ENCODE measurements around the gene ZNF609.
A peak's percentile ranks its signal among the peaks of the same experiment; 100 is the strongest.
"Not testable (repeated sequence)": the region's sequence is repeated elsewhere in the genome, so short reads cannot be mapped to it uniquely, and the experiment has no call there.

The ZNF609 gene

DNA sequence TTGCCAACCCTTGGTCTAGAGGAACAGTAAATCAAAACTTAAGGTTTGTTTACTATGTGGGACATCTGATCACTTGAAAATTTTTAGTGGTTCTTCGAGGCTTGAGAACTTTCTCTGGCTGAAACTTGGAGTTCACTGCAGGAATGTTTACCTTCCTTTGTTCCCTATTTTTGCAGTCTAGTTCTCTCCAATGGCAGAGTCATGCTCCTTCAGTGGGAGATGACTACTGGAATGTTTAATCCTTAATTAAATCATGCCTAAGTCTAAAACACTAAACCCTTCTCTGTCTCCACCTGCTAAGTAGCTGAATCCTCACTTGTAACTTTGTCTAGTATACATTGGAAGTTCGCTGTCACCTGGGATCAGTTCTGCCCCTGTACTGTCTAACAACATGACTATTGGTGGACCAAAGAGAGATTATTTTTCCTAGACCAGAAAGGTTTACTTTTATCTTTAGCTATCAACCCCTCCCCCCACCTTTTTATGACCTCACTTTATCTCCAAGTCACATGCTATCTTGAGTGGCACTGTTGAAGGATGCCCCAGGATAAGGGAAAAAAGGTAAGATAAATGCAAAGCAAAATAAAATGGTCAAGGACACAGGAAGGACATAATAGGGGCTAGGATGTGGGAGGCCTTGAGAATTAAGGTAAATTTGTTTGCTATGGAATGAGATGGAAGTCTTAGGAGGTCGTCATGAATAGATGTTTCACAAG, 1.2 kb upstream of the ZNF609 start:
- no peak for DNase-seq

- DNase-seq = peak; percentile 41
These were observed 644 bp downstream of the ZNF609 start for GRCh38 chr15:64460724-64461720.

DNA sequence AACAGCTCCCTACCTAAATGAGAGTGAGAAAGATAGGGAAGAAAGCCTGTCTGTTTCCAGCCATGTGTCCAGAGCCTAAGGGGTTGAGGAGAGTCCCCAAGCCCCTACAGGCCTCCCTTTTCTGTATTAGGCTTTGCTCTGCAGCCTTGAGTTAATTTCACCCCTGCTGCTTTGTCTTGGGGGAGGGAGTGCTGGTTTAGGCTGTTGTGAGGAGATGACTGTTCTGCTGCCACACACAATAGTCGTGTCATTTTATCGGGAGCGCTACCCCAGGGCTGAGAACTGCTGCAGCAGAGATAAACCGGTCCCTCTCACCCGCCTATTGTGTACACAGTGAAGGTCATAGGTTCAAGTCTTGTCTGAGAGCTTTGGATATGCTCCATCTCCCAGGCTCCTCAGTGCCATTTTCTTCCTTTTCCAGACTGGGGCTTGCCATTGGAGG, 1.4 kb downstream of the ZNF609 start:
- peak; percentile 51 for DNase-seq

DNA sequence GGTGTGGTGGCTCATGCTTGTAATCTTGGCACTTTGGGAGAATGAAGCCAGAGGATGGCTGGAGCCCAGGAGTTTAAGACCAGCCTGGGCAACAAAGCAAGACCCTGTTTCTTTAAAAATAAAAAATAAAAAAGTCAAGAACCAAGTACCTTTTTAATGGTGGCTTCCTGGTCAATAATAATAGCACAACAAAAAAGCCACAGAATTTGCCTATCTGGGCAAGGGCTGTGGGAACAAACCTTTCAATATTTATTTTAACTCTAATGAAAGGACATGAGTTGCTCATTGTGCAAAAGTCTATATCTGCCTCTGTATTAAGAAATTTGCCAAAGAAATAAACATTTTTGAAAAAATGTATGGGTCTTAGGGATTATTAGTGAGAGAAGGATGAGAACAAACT, 2.1 kb downstream of the ZNF609 start:
- no peak for DNase-seq

GRCh38 chr15:64464276-64465005, 4.1 kb downstream of the ZNF609 start:
- DNase-seq = no peak

GRCh38 chr15:64466408-64467141, 6.2 kb downstream of the ZNF609 start:
- no peak for DNase-seq

- DNase-seq = no peak
These were observed 11.8 kb downstream of the ZNF609 start for GRCh38 chr15:64472161-64472560.

DNA sequence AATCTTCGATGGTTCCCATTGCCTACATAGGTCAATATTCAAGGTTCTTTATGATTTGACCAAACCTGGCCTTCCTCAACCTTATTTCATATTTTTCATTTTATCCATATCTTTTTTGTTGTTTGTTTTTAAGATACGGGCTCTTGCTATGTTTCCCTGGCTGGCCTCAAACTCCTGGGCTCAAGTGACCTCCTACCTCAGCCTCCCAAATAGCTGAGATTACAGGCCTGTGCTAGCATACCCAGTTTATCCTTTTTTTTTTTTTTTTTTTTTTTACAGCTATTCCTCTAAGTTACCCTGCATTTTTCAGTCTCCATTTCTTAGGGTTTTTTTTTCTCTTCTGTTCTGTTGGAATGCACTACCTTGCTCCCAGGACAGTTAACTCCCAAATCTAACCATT, 14.5 kb downstream of the ZNF609 start:
- no peak for DNase-seq

DNA sequence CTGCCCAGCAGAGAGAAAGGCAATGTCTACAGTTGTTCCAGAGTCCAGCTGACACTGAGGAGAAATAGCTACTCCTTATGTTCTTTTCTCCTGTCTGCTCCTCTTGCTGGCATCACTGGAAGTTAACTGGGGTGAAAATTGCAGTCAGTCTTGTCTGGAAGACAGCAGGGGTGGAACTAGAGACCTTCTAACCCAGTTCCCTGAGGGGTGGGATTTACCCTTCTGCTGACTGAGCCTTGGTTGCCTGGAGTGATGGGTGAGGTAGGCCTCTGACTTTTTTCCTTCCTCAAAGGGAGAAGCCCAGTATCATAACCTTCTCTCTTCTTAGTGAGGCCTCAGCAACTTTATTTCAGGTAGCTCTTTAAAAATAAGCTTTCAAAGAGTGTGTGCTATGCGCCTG, 16.2 kb downstream of the ZNF609 start:
- no peak for DNase-seq

DNA sequence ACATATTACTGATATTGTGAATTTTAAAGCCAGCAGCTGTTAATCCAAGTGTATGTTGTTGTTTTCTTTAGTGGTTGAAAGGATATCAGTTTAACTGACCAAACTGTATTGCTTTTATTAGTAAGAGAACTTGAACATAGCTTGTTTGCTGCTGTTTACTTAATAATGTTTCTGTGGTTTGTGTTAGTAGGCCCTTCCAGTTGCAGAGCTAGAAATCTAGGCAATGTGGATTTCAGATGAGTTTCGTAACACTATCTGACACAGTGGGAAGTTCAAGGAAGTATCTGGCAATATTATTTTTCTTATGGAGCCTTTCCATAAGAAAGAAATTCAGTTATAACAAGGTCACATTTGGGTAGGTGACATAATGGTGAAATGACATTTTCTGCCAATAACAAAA, 18.5 kb downstream of the ZNF609 start:
- no peak for DNase-seq

DNA sequence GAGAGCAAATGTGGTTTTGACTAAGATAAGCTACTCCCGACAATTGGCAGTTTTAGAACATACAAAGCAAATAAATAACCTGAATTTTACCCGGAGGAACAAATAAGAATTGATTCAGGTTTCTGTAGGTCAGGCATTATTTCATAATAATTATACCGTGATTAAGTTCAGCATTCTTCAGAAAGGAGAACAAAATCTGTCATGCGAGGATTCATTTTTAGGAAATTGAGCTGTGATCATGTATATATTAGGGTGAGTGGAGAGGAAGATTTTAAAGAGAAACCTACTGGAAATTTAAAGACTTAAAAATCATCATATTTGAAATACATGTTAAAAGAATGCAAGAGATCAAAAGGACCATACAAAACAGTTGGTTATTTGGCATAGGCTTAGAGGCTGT, 20.5 kb downstream of the ZNF609 start:
- DNase-seq = no peak

DNA sequence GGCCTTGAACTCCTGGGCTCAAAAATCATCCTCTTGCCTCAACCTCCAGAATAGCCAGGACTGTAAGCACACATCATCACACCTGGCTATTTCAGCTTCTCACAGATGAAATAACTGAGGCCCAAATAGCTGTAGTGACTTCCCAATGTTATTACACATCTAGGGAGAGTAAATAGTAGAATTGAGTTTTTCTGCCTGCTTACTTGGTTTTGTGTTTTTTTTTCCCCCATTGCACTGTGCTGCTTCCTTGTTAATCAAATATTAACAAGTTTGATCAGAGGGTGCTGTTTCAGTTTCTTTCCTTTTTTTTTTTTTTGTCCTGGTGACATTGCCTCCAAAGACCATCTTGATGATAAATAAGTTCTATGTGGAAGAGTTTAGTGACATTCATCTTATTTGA, 23.4 kb downstream of the ZNF609 start:
- no peak for DNase-seq

DNA sequence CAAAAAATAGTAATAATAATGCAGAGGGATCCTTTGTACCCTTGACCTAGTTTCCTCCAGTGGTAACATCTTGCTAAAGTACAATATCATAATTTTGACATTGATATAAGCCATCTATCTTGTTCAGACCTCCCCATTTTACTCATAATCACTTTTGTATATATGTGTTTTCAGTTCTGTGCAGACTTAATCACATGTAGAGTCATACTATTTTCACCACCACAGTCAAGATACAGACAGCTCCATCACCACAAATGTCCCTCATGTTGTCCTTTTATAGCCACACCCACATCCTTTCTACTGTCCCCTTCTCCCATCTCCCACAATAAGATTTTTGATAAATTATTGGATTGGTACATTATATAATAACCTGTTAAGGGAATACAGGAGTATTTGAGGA, 25.4 kb downstream of the ZNF609 start:
- no peak for DNase-seq

- DNase-seq = no peak
These were observed 30.4 kb downstream of the ZNF609 start for GRCh38 chr15:64490598-64491259.

GRCh38 chr15:64493641-64494040, 33.3 kb downstream of the ZNF609 start:
- DNase-seq = no peak

DNA sequence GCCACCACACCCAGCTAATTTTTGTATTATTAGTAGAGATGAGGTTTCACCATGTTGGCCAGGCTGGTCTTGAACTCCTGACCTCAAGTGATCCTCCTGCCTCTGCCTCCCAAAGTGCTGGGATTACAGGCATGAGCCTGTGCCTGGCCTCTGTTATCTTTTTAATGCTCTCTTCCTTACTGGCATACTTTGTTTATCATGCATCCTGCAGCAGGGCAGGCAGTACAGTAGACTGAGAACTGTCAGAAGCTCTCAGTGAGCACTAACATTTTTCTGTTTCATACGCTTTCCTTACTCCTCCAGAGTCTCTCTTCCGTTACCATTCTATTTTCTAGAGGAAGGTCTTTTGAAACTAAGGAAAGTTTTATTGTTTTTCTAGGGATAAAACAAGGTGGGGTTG, 35.6 kb downstream of the ZNF609 start:
- not testable (repeated sequence) for DNase-seq

DNA sequence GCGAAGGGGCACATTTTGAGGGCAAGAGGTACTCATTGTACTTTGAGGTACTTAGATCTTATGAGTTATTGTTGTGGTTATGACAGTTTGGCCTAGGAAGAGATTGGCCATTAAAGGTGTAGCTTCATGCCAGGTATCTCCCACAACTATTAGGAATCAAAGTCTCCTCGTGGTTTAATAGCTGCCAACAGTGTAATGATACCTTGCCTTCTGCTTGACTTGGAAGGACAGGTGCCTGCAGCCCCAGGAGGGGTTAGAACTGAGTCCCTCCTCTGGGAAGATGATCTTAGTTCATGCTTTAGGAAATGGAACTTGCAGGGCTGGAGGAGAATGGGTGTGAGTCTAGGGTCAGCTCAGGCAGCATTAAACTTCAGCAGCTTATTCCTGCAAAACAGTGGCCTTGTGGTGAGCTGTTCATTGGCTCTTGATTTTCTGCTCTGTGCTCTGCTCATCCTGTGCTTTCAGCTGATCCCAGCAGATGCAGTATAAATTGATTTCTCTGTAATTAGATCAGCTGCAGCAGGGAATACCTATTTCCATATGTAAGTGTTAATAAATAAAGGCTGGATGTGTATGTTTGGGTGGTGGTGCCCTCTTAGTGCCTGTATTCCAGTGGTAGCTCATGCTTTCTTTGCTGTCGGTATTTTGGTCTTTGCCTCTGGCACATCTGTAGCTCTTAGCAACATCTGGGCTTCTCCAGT, 40.5 kb downstream of the ZNF609 start:
- no peak for DNase-seq

DNA sequence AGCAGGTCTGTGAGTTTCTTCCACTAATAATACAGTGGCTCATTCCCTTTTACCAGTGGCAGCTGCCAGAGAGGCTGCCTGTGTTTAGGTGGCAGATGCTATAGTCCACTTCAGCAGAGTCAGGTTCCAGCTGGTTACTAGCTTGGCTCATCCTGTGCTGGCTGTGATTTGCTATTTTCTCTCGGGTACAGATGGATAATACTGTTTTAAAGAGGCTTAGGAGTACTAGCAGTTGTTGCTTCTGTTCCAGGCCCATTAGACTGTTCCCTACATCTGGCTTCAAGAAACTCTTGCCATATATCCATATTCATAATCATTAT, 41.0 kb downstream of the ZNF609 start:
- DNase-seq = no peak

DNA sequence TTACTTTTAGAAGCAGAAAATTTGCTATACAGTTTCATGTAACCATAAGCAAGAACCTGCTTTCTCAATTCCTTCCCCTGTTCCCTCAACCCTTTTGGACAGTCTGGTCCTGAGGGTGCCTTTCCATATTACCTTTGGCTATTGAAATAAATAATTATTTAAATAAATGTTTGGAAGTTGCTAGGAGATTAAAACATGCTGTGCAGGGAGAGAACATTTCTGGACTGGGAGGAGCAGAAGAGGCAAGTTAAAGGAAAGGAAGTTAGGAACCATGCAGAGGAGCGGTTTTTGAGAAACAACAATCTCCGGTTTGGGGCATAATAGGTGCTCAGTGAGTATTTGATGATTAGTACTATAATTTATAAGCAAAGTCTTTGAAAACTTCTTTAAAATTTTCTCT, 41.8 kb downstream of the ZNF609 start:
- no peak for DNase-seq

DNA sequence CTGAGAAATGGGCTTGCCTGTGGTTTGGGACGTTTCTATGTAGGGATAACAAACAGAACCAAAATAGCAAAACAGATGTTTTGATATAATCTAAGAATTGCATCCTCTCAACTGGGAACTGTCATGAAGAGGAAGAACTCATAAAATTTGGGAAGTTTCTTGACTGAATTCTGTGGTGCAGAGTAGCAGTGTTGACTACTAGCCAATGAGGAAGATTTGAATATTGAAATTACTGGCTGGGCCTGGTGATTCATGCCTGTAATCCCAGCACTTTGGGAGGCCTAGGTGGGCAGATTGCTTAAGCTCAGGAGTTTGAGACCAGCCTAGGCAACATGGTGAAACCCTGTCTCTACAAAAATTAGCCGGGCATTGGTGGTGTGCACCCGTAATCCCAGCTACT, 42.2 kb downstream of the ZNF609 start:
- no peak for DNase-seq

DNA sequence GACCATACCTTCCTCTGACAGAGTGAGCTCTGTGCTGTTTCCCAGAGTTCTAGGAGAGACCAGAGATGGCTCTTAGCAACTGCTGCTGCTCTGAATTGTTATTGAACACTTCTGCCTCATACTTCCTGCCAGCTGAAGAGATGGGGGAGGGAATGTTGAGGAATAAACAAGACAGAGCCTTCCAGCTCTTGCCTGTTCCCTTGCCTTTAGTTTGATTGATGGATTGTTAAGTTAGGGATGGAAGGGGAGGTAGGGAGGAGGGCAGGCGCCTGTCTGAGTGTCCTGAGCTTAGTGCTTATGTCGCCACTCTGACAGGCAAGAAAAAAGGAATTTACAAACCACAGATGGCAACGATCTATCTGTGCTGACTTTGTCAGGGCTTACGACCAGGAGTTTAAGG, 42.8 kb downstream of the ZNF609 start:
- no peak for DNase-seq

GRCh38 chr15:64503640-64504039, 43.3 kb downstream of the ZNF609 start:
- no peak for DNase-seq
